Measurements from ENCODE around the gene XIRP2. TPM values are rescaled to one million over a fixed set of nuclear protein-coding genes. Genes with fewer than 3 reads are reported as not detected.

The XIRP2 gene
- total and polyA plus RNA-seq, 2 of the 8 experiments (the other 6 are each of a cell fraction or from before 2014, with no cell fraction given): 0.11 TPM; not detected in 1

GRCh38 chr2:166881177-166881576, 7.1 kb upstream of the XIRP2 start:
- no peaks in the 10 kb centered on the region for H3K36me3 ChIP-seq (ENCODE audit: control insufficient read depth in 2 of 4, insufficient read depth in 4 of 4, low read length in 3 of 4)
- no peaks in the 10 kb centered on the region for H3K79me2 ChIP-seq (ENCODE audit: control insufficient read depth in 1 of 2, insufficient read depth in 2 of 2, low read length in 2 of 2)
- H2BK20ac ChIP-seq (ENCODE audit: low read length): no peak overlapping the region
- no peak overlapping the region for H2BK120ac ChIP-seq (replicated peaks; ENCODE audit: low read depth, low read length)
- H4K8ac ChIP-seq (ENCODE audit: extremely low read depth, insufficient read depth, low read length): no peak overlapping the region
- no peak overlapping the region for H4K91ac ChIP-seq (replicated peaks; ENCODE audit: insufficient read length, low read length)
- H2BK12ac ChIP-seq (ENCODE audit: low read depth, low read length): no peak overlapping the region
- no peaks in the 10 kb centered on the region for H3K27me3 ChIP-seq (replicated peaks in 1 of 4; ENCODE audit: control insufficient read depth in 3 of 4, extremely low read depth in 1 of 4, insufficient read depth in 3 of 4, low read length in 3 of 4)
- H3K79me1 ChIP-seq (ENCODE audit: low read depth, low read length): no peaks in the 10 kb centered on the region
- FAIRE-seq: no peak
- no peak overlapping the region for H3K18ac ChIP-seq (ENCODE audit: extremely low read depth, low read length)
- ChIA-PET POLR2A (ENCODE audit: partially characterized antibody) (no interaction called here), CTCF (ENCODE audit: partially characterized antibody) (no interaction called here)
- H3K4me2 ChIP-seq (ENCODE audit: insufficient read depth in 1 of 2, low read depth in 2 of 2, low read length in 2 of 2): no peak overlapping the region
- H2AK5ac ChIP-seq (ENCODE audit: low read depth, low read length): no peak overlapping the region
- H2BK15ac ChIP-seq (ENCODE audit: low read length): no peak overlapping the region
- H3K56ac ChIP-seq (replicated peaks; ENCODE audit: insufficient read length, low read depth, low read length): no peak overlapping the region
- H3K14ac ChIP-seq (ENCODE audit: insufficient read length): no peak overlapping the region
- no peak overlapping the region for H3K9ac ChIP-seq (replicated peaks in 1 of 4; ENCODE audit: extremely low read depth in 1 of 4, low read depth in 3 of 4, low read length in 3 of 4)
- no peak overlapping the region for H3K27ac ChIP-seq (ENCODE audit: low read depth, low read length)
- no peaks in the 10 kb centered on the region for H3K9me3 ChIP-seq (ENCODE audit: insufficient read depth in 2 of 2, low read depth in 1 of 2, low read length in 1 of 2)
- no peak overlapping the region for H2AFZ ChIP-seq (ENCODE audit: low read length)
- H3K23me2 ChIP-seq (ENCODE audit: low read depth, low read length): no peaks in the 10 kb centered on the region
- no peaks in the 10 kb centered on the region for H4K20me1 ChIP-seq (replicated peaks in 1 of 2; ENCODE audit: control insufficient read depth in 1 of 2, insufficient read depth in 2 of 2, low read length in 2 of 2)
- DNase-seq (ENCODE audit: low read depth in 1 of 2, low spot score in 2 of 2): no peak
- H3K4me1 ChIP-seq (replicated peaks in 1 of 4; ENCODE audit: control insufficient read depth in 3 of 4, insufficient read depth in 4 of 4, low read length in 3 of 4): no peaks in the 10 kb centered on the region
- no peak overlapping the region for H2BK5ac ChIP-seq (ENCODE audit: low read depth, low read length)
- no peak overlapping the region for H4K5ac ChIP-seq (ENCODE audit: insufficient read length, low read depth, low read length)
- H3K23ac ChIP-seq (ENCODE audit: insufficient read length): no peak overlapping the region
- H3K4ac ChIP-seq (replicated peaks; ENCODE audit: insufficient read length, low read depth, low read length): no peak overlapping the region
- WGBS, 2 experiments (ENCODE audit: extremely low coverage in 1 of 2, insufficient coverage in 1 of 2, insufficient read length in 1 of 2, insufficient replicate concordance in 2 of 2, low coverage in 1 of 2, low lambda C conversion rate in 2 of 2, missing lambda C conversion rate in 1 of 2): 100% methylated on average over 1 of the region's 1 CpG; no CpG with 5 or more reads in 1 of the 2 experiments
- no peak overlapping the region for H3K4me3 ChIP-seq (ENCODE audit: extremely low read depth in 1 of 4, insufficient read depth in 2 of 4, low read depth in 3 of 4, low read length in 4 of 4)
- TF ChIP-seq FOSL1 (IDR thresholded peaks at IDR 0.05; ENCODE audit: insufficient read depth, low read depth, low read length) (no peak), ATF3 (IDR thresholded peaks at IDR 0.05; ENCODE audit: insufficient read depth, low read depth, low read length) (no peak), MAFK (IDR thresholded peaks at IDR 0.05; ENCODE audit: low read depth, low read length) (no peak), SP2 (IDR thresholded peaks at IDR 0.05; ENCODE audit: low read length) (no peak)

All from H1 (cell line).